ENCODE measurements around the gene TTC39C. TPM values are rescaled to one million over a fixed set of nuclear protein-coding genes. Genes with fewer than 3 reads are reported as not detected.
A peak's percentile ranks its signal among the peaks of the same experiment; 100 is the strongest.

TTC39C gene
- total and polyA plus RNA-seq, 5 donors from 2014 or later: 109 to 274 (median 180) TPM

- Mint-ChIP-seq H3K27me3 (no peaks in the 10 kb centered on the region), H3K27ac (peak overlapping the region; percentile 94 to 100 (median 96)), H3K4me3 (peak overlapping the region in 2 of 4 donors; percentile 67 to 72), H3K4me1 (peaks cover 27 to 91% (median 66%) of the 10 kb centered on the region in 4 donors), H3K36me3 (no peaks in the 10 kb centered on the region), H3K9me3 (peaks cover 0 to 6% (median 0%) of the 10 kb centered on the region in 7 donors)
- DNase-seq: no peak
- peak overlapping the region; percentile 77 for H3K27ac ChIP-seq (ENCODE audit: insufficient read depth, low read length, poor library complexity, severe bottlenecking)
- H3K4me3 ChIP-seq (ENCODE audit: low read depth, low read length): peak overlapping the region; percentile 57
- H3K4me1 ChIP-seq (ENCODE audit: control insufficient read depth, insufficient read depth, low read length, poor library complexity, severe bottlenecking): peaks cover 67% of the 10 kb centered on the region
- no peaks in the 10 kb centered on the region for H3K27me3 ChIP-seq (ENCODE audit: control insufficient read depth, insufficient read depth, low read length)
- H3K36me3 ChIP-seq (ENCODE audit: control insufficient read depth, insufficient read depth, low read length): no peaks in the 10 kb centered on the region
- no peaks in the 10 kb centered on the region for H3K9me3 ChIP-seq (ENCODE audit: control insufficient read depth in 2 of 2, low read length in 2 of 2)
- ATAC-seq (ENCODE audit: low read depth in 2 of 2): no peak
These were observed 43.5 kb upstream of the TTC39C start for GRCh38 chr18:23971097-23971440.

GRCh38 chr18:23971666-23972230 lies 42.8 kb upstream of the TTC39C start:
- H3K27ac Mint-ChIP-seq: peak overlapping the region; percentile 72 to 96 (median 93)

GRCh38 chr18:23972453-23972852 lies 42.1 kb upstream of the TTC39C start:
- peaks cover 4% of the 10 kb centered on the region for H3K36me3 Mint-ChIP-seq
- peaks cover 0 to 10% (median 0%) of the 10 kb centered on the region in 7 donors for H3K9me3 Mint-ChIP-seq
- ATAC-seq (ENCODE audit: low read depth in 2 of 2) (peak; percentile 87 to 91), DNase-seq (peak; percentile 31 to 76 (median 36))
- no peaks in the 10 kb centered on the region for H3K27me3 Mint-ChIP-seq
- H3K36me3 ChIP-seq (ENCODE audit: control insufficient read depth, insufficient read depth, low read length): no peaks in the 10 kb centered on the region
- H3K4me1 ChIP-seq (ENCODE audit: control insufficient read depth, insufficient read depth, low read length, poor library complexity, severe bottlenecking): peaks cover 57% of the 10 kb centered on the region
- peaks cover 27 to 93% (median 66%) of the 10 kb centered on the region in 4 donors for H3K4me1 Mint-ChIP-seq
- H3K27me3 ChIP-seq (ENCODE audit: control insufficient read depth, insufficient read depth, low read length): no peaks in the 10 kb centered on the region
- no peaks in the 10 kb centered on the region for H3K9me3 ChIP-seq (ENCODE audit: control insufficient read depth in 2 of 2, low read length in 2 of 2)
- peak overlapping the region; percentile 60 for H3K4me3 ChIP-seq (ENCODE audit: low read depth, low read length)
- H3K27ac Mint-ChIP-seq: peak overlapping the region; percentile 92 to 96 (median 93)
- peak overlapping the region; percentile 73 for H3K27ac ChIP-seq (ENCODE audit: insufficient read depth, low read length, poor library complexity, severe bottlenecking)
- H3K4me3 Mint-ChIP-seq: peak overlapping the region; percentile 8 to 72 (median 40)

More at GRCh38 chr18:23971666-23972230, 42.8 kb upstream of the TTC39C start:
- H3K9me3 Mint-ChIP-seq: peaks cover 0 to 6% (median 0%) of the 10 kb centered on the region in 7 donors
- H3K27me3 Mint-ChIP-seq: no peaks in the 10 kb centered on the region
- peak overlapping the region in 2 of 4 donors; percentile 7 to 26 for H3K4me3 Mint-ChIP-seq
- Histone ChIP-seq H3K4me1 (ENCODE audit: control insufficient read depth, insufficient read depth, low read length, poor library complexity, severe bottlenecking) (peaks cover 64% of the 10 kb centered on the region), H3K27me3 (ENCODE audit: control insufficient read depth, insufficient read depth, low read length) (no peaks in the 10 kb centered on the region), H3K9me3 (ENCODE audit: control insufficient read depth in 2 of 2, low read length in 2 of 2) (no peaks in the 10 kb centered on the region), H3K27ac (ENCODE audit: insufficient read depth, low read length, poor library complexity, severe bottlenecking) (peak overlapping the region; percentile 73), H3K36me3 (ENCODE audit: control insufficient read depth, insufficient read depth, low read length) (no peaks in the 10 kb centered on the region), H3K4me3 (ENCODE audit: low read depth, low read length) (peak overlapping the region; percentile 60)
- H3K36me3 Mint-ChIP-seq: peaks cover 4% of the 10 kb centered on the region
- ATAC-seq (ENCODE audit: low read depth in 2 of 2) (no peak), DNase-seq (no peak)
- H3K4me1 Mint-ChIP-seq: peaks cover 27 to 93% (median 66%) of the 10 kb centered on the region in 4 donors

- H3K4me1 Mint-ChIP-seq: peaks cover 39 to 78% (median 54%) of the 10 kb centered on the region in 4 donors
- H3K36me3 ChIP-seq (ENCODE audit: control insufficient read depth, insufficient read depth, low read length): no peaks in the 10 kb centered on the region
- H3K27ac Mint-ChIP-seq: peak overlapping the region in 1 of 3 donors; percentile 29
- H3K4me1 ChIP-seq (ENCODE audit: control insufficient read depth, insufficient read depth, low read length, poor library complexity, severe bottlenecking): peaks cover 35% of the 10 kb centered on the region
- no peak for DNase-seq
- H3K4me3 ChIP-seq (ENCODE audit: low read depth, low read length): no peak overlapping the region
- H3K27me3 Mint-ChIP-seq: no peaks in the 10 kb centered on the region
- no peak overlapping the region for H3K4me3 Mint-ChIP-seq
- no peak overlapping the region for H3K27ac ChIP-seq (ENCODE audit: insufficient read depth, low read length, poor library complexity, severe bottlenecking)
- H3K27me3 ChIP-seq (ENCODE audit: control insufficient read depth, insufficient read depth, low read length): no peaks in the 10 kb centered on the region
- peaks cover 0 to 10% (median 0%) of the 10 kb centered on the region in 7 donors for H3K9me3 Mint-ChIP-seq
- H3K36me3 Mint-ChIP-seq: peaks cover 4% of the 10 kb centered on the region
- no peak for ATAC-seq (ENCODE audit: low read depth in 2 of 2)
- no peaks in the 10 kb centered on the region for H3K9me3 ChIP-seq (ENCODE audit: control insufficient read depth in 2 of 2, low read length in 2 of 2)
These were observed 37.5 kb upstream of the TTC39C start for GRCh38 chr18:23977103-23977502.

- peaks cover 33% of the 10 kb centered on the region for H3K4me1 ChIP-seq (ENCODE audit: control insufficient read depth, insufficient read depth, low read length, poor library complexity, severe bottlenecking)
- ATAC-seq (ENCODE audit: low read depth in 2 of 2): peak; percentile 59 to 64
- no peaks in the 10 kb centered on the region for H3K36me3 ChIP-seq (ENCODE audit: control insufficient read depth, insufficient read depth, low read length)
- H3K4me3 ChIP-seq (ENCODE audit: low read depth, low read length): no peak overlapping the region
- H3K9me3 Mint-ChIP-seq: peaks cover 0 to 10% (median 0%) of the 10 kb centered on the region in 7 donors
- peak in 2 of 3 donors; percentile 47 to 57 for DNase-seq
- H3K27ac ChIP-seq (ENCODE audit: insufficient read depth, low read length, poor library complexity, severe bottlenecking): peak overlapping the region; percentile 1
- H3K9me3 ChIP-seq (ENCODE audit: control insufficient read depth in 2 of 2, low read length in 2 of 2): no peaks in the 10 kb centered on the region
- peaks cover 8% of the 10 kb centered on the region for H3K36me3 Mint-ChIP-seq
- H3K4me1 Mint-ChIP-seq: peaks cover 32 to 78% (median 53%) of the 10 kb centered on the region in 4 donors
- H3K27me3 Mint-ChIP-seq: no peaks in the 10 kb centered on the region
- no peaks in the 10 kb centered on the region for H3K27me3 ChIP-seq (ENCODE audit: control insufficient read depth, insufficient read depth, low read length)
- peak overlapping the region; percentile 11 to 68 (median 54) for H3K27ac Mint-ChIP-seq
- H3K4me3 Mint-ChIP-seq: peak overlapping the region in 3 of 4 donors; percentile 1 to 37 (median 33)
These were observed 36.7 kb upstream of the TTC39C start for GRCh38 chr18:23977719-23978483.

- Histone ChIP-seq H3K36me3 (ENCODE audit: control insufficient read depth, insufficient read depth, low read length) (no peaks in the 10 kb centered on the region), H3K27me3 (ENCODE audit: control insufficient read depth, insufficient read depth, low read length) (no peaks in the 10 kb centered on the region), H3K4me1 (ENCODE audit: control insufficient read depth, insufficient read depth, low read length, poor library complexity, severe bottlenecking) (peaks cover 27% of the 10 kb centered on the region), H3K9me3 (ENCODE audit: control insufficient read depth in 2 of 2, low read length in 2 of 2) (no peaks in the 10 kb centered on the region), H3K4me3 (ENCODE audit: low read depth, low read length) (peak overlapping the region; percentile 61), H3K27ac (ENCODE audit: insufficient read depth, low read length, poor library complexity, severe bottlenecking) (no peak overlapping the region)
- H3K4me1 Mint-ChIP-seq: peaks cover 27 to 57% (median 39%) of the 10 kb centered on the region in 4 donors
- peak overlapping the region; percentile 63 to 91 (median 90) for H3K27ac Mint-ChIP-seq
- peaks cover 10% of the 10 kb centered on the region for H3K36me3 Mint-ChIP-seq
- peak overlapping the region; percentile 5 to 35 (median 25) for H3K4me3 Mint-ChIP-seq
- DNase-seq: no peak
- peak; percentile 53 to 61 for ATAC-seq (ENCODE audit: low read depth in 2 of 2)
- H3K9me3 Mint-ChIP-seq: peaks cover 0 to 4% (median 0%) of the 10 kb centered on the region in 7 donors
- no peaks in the 10 kb centered on the region for H3K27me3 Mint-ChIP-seq
These were observed 33.1 kb upstream of the TTC39C start for GRCh38 chr18:23981369-23981980.

- ATAC-seq (ENCODE audit: low read depth in 2 of 2): no peak
- H3K36me3 ChIP-seq (ENCODE audit: control insufficient read depth, insufficient read depth, low read length): no peaks in the 10 kb centered on the region
These were observed 32.1 kb upstream of the TTC39C start for GRCh38 chr18:23982155-23983079.

More at GRCh38 chr18:23982155-23983079, 32.1 kb upstream of the TTC39C start:
- Mint-ChIP-seq H3K27me3 (no peaks in the 10 kb centered on the region), H3K4me1 (peaks cover 34 to 55% (median 39%) of the 10 kb centered on the region in 4 donors), H3K27ac (peak overlapping the region; percentile 83 to 90 (median 85)), H3K9me3 (peaks cover 0 to 10% (median 0%) of the 10 kb centered on the region in 7 donors), H3K36me3 (peaks cover 15% of the 10 kb centered on the region), H3K4me3 (peak overlapping the region in 3 of 4 donors; percentile 24 to 76 (median 53))
- H3K27ac ChIP-seq (ENCODE audit: insufficient read depth, low read length, poor library complexity, severe bottlenecking): no peak overlapping the region
- no peaks in the 10 kb centered on the region for H3K27me3 ChIP-seq (ENCODE audit: control insufficient read depth, insufficient read depth, low read length)
- no peaks in the 10 kb centered on the region for H3K9me3 ChIP-seq (ENCODE audit: control insufficient read depth in 2 of 2, low read length in 2 of 2)
- DNase-seq: no peak
- peaks cover 27% of the 10 kb centered on the region for H3K4me1 ChIP-seq (ENCODE audit: control insufficient read depth, insufficient read depth, low read length, poor library complexity, severe bottlenecking)
- peak overlapping the region; percentile 7 for H3K4me3 ChIP-seq (ENCODE audit: low read depth, low read length)
